Activated CD8-positive, alpha-beta memory T cell treated with anti-CD3 and anti-CD28 coated beads, Interleukin-2, amount 50 U/mL, for 1 hour (primary cell): ENCODE results near the gene MIF.
A peak's percentile ranks its signal among the peaks of the same experiment; 100 is the strongest.
"Not testable (repeated sequence)": the region's sequence is repeated elsewhere in the genome, so short reads cannot be mapped to it uniquely, and the experiment has no call there.

ENCODE experiments used
- DNase-seq: peaks from one replicate; pipeline ENCODE4 v3.0.0-alpha.2; 2020; ENCODE audit errors: extremely low read depth

The MIF gene

DNA sequence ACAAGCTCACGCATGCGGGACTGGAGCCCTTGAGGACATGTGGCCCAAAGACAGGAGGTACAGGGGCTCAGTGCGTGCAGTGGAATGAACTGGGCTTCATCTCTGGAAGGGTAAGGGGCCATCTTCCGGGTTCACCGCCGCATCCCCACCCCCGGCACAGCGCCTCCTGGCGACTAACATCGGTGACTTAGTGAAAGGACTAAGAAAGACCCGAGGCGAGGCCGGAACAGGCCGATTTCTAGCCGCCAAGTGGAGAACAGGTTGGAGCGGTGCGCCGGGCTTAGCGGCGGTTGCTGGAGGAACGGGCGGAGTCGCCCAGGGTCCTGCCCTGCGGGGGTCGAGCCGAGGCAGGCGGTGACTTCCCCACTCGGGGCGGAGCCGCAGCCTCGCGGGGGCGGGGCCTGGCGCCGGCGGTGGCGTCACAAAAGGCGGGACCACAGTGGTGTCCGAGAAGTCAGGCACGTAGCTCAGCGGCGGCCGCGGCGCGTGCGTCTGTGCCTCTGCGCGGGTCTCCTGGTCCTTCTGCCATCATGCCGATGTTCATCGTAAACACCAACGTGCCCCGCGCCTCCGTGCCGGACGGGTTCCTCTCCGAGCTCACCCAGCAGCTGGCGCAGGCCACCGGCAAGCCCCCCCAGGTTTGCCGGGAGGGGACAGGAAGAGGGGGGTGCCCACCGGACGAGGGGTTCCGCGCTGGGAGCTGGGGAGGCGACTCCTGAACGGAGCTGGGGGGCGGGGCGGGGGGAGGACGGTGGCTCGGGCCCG, at the start of gene MIF:
Gene MIF, plus strand, starts transcription at position 439 of the 765 bp plus-strand sequence. Its CDS starts 92 bp downstream, at position 531.
- peak; percentile 55 for DNase-seq

DNA sequence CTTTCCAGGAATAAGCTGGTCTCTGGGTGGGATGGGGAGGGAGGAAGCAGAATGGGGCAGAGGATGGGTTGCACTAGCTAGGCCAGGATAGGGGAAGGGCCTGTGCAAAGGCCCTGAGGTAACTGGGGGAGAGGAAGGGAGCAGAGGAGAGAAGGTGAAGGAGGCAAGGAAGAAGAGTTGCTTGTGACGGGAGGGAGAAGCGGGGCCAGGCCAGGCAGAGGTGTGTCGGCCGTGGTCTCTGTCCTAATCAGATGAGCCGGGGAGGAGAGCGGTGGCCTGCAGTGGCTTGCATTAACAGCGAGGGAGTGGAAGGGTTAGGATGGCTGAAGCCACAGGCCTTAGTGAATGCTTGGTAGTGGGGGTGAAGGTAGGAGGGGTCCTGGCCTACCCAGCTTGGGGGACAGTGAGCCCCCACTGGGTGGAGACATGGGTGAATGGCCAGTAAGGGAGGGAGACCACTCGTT, 49.4 kb upstream of the MIF start:
- no peak for DNase-seq

DNA sequence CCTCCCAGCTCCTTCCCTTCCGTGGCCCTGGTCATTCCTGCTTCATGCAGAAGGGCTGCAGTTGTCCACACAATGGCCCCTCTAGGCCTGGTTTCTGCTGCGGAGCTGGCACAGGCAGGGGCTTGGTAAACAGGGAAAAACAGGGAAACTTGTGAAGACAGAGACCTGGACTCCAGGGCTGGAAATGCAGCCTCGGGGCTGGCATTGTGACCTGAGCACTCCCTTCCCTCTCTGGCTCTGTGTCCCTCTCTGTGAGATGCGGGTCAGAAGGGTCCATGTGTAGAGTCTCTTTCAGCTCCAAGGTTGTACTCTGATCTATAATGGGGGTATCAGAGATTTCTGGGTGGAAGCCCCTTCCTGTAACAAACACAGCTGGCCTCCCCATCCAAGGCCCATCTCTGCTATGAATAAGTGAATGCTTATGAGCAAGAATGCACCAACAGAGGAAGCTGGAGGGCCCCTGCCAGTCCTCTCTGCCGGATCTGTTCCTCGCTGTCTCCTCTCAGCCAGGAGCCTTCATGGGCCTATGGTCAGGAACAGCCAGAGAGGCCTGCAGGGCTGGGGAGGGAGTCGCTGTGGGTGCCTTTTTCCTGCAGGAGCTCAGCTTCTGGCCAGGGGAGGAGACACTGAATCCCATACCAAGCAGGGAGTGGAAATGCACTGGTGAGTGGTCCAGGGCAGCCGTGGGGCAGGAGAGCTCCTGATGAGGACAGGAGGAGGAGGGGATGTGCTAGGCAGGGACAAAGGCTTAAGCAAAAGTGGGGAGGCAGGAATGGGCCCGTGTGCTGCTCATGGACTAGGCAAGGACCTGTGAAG, 48.7 kb upstream of the MIF start:
- no peak for DNase-seq

DNA sequence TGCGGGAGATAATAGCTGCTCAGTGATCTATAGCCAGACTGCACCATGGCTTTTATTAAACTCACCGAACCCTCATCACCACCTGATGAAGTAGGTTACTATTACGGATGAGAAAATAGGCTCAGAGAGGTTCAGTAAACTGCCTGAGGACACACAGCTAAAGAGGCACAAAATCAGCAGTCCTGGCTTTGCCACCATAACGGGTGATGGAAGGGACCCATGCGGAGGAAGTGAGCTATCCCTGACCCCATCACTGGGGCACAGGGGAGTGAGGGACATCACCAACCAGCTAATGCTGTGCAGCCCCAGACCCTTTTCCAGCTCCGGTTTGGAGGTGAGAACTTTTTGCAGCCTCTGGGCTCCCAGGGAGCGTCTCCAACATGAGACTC, 48.1 kb upstream of the MIF start:
- DNase-seq: no peak

DNA sequence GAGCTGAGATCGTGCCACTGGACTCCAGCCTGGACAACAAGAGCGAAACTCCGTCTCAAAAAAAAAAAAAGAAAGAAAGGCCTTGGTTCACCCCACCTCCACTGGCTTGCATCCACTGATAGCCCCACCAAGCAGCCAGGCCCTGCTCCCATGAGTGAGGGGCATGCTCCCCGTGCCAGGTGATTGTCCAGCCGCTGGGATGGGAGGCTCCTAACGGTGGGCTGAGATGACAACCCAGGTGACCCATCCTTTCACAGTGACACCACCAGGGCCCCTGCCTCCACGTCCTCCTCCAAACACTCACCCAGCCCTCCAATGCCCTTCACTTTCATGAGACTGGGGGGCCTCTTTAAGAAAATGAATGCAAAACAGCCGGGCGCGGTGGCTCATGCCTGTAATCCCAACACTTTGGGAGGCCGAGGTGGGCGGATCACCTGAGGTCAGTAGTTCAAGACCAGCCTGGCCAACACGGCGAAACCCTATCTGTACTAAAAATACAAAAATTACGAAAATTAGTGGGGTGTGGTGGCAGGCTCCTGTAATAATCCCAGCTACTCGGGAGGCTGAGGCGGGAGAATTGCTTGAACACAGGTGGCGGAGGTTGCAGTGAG, 46.8 kb upstream of the MIF start:
- no peak for DNase-seq

DNA sequence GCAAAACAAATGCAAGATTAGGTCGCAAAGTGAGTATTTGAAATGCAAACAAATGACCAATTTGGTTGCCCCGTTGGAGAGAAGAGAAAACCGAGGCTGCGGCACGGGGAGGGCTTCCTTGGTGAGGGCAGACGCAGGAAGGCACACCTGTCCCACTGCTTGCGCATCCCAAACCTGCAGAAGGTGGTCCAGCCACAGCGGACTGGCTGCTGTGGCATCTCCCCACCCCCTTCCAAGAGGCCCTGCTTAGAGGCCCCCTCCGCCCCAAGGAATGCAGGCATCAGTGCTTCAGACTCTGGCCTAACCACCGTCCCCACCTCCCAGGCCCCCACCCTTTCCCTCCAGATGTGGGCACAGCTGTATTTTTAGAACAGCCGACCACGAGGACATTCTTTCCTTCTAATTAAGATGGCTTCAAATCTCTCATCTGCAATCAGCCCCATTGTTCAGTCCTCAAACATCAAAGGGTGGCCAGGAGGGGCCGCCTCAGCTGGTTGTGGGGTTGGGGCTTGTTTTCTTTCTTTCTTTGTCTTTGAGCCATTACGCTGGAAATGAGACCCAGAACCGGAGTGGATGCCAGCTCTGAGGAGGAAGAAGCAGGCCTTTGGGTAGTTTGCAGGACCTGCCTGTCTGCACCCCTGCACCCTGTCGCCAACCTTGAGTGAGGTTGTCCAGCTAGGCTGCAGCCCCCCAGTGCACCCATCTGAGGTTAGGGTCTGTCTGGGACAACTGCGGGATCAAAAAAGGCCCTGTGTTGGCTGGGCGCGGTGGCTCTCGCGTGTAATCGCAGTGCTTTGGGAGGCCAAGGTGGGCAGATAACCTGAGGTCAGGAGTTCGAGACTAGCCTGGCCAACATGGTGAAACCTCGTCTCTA, 46.0 kb upstream of the MIF start:
- no peak for DNase-seq

DNA sequence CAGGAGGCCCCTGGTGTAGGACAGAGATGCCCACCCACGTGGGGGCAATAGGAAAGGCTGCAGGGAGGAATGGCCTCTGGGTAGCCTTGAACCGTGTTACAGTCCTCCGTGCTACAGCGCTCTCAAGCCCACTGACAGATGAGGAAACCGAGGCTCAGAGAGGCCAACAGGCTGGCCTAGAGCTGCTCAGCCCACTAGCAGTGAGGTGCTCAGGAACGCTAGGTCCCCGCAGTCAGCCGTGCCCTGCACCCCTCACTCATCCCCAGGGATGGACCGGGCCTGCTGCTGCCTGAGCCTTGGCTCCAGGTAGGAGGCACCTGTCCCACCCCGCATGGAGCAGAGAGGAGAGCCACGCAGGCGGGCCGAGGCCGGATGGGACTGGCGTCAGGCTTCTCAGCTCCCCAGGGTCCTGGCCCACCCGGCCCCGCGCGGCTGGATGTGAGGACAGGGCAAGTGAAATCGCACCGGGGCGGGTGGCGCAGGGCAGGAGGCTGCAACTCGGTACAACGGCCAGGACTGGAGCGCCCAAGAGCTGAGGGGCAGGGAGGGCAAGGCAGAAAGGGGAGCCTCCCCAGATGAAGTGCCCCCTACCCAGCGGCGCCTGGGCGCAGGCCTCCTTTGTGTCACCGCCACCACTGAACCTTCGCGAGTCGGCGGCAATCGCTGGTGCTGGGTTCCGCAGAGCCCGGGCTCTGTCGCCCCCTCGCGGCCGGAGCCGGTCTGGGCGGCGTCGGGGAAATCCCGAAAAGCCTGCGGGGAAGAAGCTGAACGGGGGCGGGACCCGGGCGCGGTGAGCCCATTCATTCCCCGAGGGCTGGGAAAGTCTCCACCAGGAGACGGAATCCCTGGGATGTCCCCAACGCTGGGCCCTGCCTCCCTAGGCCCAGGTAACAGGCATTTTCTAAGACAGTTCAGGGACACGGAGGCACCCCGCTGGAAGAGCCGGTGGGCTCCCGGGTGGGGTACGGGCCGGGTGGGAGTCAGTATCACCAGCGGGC, 44.9 kb upstream of the MIF start:
- no peak for DNase-seq

DNA sequence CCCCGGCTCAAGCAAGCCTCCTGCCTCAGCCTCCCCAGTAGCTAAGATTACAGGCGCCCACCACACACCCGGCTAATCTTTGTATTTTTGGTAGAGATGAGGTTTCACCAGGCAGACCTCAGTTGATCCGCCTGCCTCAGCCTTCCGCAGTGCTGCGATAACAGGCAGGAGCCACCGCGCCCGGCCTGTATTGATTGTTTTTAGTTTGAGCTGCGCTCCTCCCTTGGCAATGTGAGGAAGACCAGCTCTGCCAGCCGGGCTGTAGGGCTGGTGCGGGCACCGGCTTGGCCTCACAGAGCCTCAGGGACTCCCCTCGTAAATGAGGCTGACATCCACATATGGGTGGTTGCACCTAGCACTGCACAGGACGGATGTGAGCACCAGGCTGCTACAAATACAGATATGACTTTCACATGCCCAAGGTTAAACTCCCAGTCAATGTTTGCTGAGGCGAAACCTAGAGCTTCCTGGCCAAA, 44.0 kb upstream of the MIF start:
- DNase-seq: no peak

DNA sequence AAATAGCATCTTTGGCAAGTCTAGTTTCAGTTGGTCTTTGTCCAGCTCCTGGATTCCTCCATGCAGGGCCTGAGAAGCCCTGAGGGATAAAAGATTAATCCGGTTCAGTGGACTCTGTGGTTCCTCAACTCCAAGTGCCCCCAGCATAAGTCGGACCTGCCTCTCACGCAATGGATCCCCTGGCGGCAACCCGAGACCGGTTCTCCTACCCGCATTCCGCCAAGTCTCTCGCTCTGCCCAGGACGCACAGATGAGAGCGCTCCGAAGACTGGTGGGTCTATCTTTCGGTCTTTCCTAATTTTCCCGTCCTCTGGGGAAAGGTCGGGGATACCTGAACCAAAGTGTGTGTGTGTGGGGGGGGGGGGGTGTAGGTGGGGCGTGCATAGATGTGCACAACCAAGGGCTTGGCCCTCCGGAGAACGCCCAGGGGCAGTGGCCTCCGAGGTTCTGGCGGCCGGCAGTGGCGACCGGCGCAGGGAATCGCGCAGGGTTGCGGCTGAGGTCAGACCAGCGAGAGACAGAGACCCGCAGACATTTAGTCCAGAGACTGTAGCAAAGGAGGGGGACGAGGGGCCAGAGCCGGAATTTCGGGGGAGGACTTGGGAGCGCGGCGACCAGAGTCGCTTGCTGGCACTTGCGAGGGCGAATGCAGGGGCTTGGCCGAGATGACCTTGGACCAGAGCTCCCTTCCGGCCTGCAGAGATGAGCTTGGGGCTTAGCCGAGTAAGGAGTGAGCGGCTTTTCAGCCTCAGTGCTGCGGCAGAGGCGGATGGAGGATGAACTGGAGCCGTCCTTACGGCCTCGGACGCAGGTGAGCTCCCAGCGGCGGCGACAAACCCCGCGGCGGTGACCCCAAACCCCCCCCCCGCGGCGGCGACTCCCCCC, 37.2 kb upstream of the MIF start:
- no peak for DNase-seq

DNA sequence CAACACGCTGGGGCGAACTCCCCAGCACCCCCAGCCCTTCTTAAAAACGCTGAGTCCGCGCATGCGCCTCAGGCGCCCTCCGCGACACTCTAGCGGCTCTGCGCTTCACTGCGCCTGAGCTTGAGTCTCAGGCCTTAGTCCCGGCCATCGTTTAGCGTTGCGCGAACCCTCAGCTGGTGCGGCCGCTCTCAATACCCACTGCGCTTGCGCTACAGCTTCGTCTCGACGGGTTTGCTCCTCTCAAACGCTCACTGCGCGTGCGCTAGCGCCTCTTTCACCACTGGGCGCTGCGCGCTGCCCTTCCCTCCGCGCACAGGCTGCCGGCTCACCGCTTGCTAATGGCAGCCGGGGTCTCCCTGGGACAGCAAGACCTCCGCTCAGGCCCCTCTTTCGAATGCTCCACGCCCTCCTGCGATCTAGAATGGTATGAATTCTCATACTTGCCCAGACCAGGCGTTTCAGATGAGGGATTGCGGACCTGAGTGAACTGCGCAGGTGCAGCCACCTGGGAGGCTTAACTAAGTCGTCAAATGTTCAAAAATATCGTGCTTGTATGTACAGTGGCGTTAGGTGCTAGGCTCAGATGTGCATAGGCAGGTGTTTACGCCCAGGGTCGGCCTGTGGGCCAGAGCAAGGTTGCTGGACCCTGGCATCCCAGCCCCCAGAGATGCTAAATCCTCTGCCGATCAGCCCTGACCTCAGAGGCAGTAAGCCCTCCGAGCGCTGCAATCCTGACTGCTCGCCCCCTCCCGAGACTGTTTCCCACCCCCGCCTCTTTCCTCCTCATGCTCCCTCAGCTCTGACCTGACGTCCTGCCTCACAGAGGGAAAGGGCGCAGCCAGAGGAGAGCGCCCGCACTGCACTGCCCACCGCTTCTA, 36.3 kb upstream of the MIF start, which contains the start of gene SLC2A11:
Gene SLC2A11, plus strand, starts transcription at position 270 of the 878 bp plus-strand sequence. Its CDS starts 125 bp downstream, at position 395.
- DNase-seq: peak; percentile 92

DNA sequence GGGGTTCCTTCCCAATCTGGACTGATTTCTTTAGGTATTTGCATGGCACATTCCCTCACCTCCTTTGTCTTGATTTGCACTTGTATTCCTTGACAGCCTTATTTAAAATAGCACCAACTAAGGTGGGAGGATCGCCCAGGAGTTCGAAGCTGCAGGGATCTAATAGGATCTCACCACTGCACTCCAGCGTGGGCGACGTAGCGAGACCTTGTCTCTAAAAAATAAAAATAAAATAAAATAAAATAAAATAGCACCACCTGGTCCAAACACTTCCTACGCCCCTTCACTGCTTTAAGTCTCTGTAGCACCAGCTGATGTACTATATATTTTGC, 35.7 kb upstream of the MIF start:
- DNase-seq: no peak

DNA sequence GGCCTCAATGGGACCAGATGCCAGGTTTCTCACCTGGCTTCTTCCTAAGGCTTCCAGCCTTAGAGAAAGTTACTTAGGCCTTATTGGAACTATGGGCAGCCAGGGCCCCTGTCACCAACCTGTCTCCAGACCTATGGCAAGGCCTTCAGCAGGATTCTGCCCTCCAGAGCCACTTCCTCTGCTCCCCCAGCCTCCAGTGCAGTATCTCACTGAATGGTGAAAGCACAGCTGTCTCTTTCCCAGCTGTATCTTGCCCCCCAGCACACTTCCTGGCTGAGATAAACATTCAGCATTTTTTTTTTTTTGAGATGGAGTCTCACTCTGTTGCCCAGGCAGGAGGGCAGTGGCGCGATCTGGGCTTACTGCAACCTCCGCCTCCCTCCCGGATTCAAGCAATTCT, 35.0 kb upstream of the MIF start:
- no peak for DNase-seq

DNA sequence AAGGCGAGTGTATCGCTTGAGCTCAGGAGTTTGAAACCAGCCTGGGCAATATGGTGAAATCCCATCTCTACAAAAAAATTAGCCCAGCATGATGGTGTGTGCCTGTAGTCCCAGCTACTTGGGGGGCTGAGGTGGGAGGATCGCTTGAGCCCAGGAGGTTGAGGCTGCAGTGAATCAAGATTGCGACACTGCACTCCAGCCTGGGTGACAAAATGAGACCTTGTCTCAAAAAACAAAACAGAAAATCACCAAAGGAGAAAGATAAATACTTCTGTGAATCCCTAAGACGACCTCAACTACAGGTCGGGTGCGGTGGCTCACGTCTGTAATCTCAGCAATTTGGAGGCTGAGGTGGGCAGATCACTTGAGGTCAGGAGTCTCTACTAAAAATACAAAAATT, 34.0 kb upstream of the MIF start:
- DNase-seq: not testable (repeated sequence)

DNA sequence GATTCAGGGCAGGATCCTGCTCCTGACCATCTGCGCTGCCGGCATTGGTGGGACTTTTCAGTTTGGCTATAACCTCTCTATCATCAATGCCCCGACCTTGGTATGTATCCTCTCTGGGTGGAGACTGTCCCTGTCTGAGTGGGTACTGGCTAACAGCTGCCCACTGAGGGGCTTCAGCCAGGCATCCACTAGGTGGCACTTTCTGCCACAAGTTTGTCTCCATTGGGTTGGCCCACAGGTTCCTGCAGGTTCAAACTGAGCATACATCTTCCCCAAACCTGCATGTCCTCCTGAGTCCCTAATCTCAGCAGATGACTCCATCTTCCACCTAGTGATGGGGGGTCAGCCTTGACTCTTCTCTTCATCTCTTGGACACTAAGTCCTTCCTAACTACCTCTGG, 32.1 kb upstream of the MIF start:
- no peak for DNase-seq

DNA sequence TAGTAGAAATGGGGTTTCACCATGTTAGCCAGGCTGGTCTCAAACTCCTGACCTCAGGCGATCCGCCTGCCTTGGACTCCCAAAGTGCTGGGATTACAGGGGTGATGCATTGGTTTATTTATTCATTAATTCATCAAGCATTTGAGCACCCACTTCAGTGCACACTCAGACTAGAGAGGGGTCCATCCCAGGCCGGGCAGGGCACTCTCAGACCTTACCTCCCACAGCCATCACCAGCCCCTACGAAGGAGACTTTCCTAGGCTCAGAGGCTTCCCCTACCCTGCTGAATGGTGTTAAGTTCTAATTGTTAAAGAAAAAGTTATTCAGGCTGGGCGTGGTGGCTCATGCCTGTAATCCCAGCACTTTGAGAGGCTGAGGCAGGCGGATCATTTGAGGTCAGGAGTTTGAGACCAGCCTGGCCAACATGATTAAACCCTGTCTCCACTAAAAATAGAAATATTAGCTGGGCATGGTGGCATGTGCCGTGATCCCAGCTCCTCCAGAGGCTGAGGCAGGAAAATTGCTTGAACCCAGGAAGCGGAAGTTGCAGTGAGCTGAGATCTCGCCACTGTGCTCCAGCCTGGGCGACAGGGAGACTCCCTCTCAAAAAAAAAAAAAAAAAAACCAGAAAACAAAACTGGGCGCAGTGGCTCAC, 29.6 kb upstream of the MIF start:
- DNase-seq: not testable (repeated sequence)

DNA sequence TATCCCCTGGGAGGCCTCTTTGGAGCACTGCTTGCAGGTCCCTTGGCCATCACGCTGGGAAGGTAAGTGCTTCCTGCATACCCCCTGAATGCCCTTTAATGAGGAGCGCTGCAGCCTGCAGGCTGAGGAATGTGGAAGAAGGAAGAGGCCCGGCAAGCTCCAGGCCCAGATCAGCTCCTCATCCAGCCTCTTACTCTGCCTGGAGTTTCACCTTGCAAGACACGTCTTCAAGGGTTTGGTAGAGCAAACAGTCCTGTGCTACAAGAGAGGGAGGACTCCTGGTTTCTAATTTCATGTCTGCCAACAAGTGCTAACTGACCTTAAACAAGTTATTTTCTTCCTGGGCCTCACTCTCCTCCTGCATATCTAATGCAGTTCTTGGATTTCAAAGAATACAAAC, 25.6 kb upstream of the MIF start:
- no peak for DNase-seq

DNA sequence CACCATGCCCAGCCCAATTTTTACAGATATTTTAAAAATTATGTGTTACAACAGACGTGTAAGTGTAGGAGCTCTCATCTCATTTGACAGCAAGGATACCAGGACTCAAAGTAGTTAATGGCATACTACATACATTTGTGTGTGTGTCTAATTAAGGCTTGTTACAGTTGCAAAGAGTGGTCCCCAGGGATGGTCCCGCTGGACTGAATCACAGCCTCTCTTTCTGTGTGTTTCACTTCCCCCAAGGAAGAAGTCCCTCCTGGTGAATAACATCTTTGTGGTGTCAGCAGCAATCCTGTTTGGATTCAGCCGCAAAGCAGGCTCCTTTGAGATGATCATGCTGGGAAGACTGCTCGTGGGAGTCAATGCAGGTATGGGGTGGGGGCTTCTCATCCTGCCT, 19.3 kb upstream of the MIF start:
- no peak for DNase-seq

DNA sequence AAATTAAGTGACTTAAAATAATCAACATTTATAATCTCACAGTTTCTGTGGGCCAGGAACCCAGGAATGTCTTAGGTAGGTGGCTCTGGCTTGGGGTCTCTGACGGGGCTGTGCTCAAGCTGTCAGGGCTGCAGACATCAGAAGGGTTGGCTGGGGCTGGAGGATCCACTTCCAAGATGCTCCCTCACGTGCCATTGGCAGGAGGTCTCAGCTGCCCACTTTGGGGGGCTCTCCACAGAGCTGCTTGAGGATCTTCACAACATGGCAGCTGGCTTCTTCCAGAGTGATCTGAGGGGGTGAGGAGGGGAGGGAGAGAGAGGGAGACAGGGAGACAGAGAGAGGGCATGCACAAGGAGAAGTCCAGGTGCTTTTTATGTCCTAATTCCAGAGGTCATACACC, 18.4 kb upstream of the MIF start:
- no peak for DNase-seq
